Measurements from ENCODE around the gene ROR1. TPM values are rescaled to one million over a fixed set of nuclear protein-coding genes. Genes with fewer than 3 reads are reported as not detected.

ROR1 gene
- total and polyA plus RNA-seq, 7 donors: 0.13 to 2.8 (median 1.2) TPM

DNA sequence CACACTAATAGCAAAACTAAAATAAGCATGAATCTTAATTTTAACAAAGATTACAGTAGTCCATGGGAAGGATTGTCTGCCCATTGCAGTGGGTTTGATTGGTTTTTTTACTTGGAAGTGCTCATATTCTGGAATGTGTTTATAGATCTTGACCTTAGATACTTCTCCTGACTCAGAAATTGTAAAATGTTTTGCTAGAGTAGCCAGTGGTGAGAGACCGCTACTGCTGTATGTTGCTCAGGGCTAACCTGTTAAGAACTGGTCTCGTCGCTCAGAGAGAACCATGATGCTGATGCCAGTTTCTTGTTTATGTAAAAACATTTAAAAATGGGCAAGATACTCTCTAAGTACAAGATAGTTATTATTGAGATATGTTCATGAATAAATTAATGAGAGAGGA is 99.9 kb downstream of the ROR1 start:
- WGBS, 3 donors: 97 to 98% (median 98%) methylated on average over 3 of the region's 3 CpGs

GRCh38 chr1:63874278-63874880 is 100.6 kb downstream of the ROR1 start:
- Histone ChIP-seq H3K36me3 (ENCODE audit: insufficient read depth in 1 of 2, low read depth in 1 of 2) (no peaks in the 10 kb centered on the region), H3K27me3 (ENCODE audit: insufficient read depth in 3 of 3, low read length in 2 of 3) (no peaks in the 10 kb centered on the region), H3K9me3 (no peaks in the 10 kb centered on the region), H3K4me3 (no peak overlapping the region), H3K27ac (no peak overlapping the region), H3K4me1 (no peaks in the 10 kb centered on the region)
- ATAC-seq (no peak), DNase-seq (no peak)
- 26 to 38% (median 37%) methylated on average over 1 of the region's 1 CpG for WGBS, 3 donors
- intact Hi-C loops (cut with DNase I): loop anchor here in 1 of 2 donors (5.0 kb wide), 1 partner anchor 78 kb away; no protein-coding TSS in a partner anchor
- no peak for TF ChIP-seq CTCF (IDR thresholded peaks at IDR 0.05)

More for the DNA sequence above, 99.9 kb downstream of the ROR1 start:
- Histone ChIP-seq H3K27me3 (ENCODE audit: insufficient read depth in 3 of 3, low read length in 2 of 3) (no peaks in the 10 kb centered on the region), H3K27ac (no peak overlapping the region), H3K4me3 (no peak overlapping the region), H3K9me3 (no peaks in the 10 kb centered on the region), H3K36me3 (ENCODE audit: insufficient read depth in 1 of 2, low read depth in 1 of 2) (no peaks in the 10 kb centered on the region), H3K4me1 (no peaks in the 10 kb centered on the region)
- no peak for TF ChIP-seq CTCF (IDR thresholded peaks at IDR 0.05)
- intact Hi-C loops (cut with DNase I): loop anchor here in 1 of 2 donors (5.0 kb wide), 1 partner anchor 79 kb away; no protein-coding TSS in a partner anchor
- DNase-seq (no peak), ATAC-seq (no peak)

DNA sequence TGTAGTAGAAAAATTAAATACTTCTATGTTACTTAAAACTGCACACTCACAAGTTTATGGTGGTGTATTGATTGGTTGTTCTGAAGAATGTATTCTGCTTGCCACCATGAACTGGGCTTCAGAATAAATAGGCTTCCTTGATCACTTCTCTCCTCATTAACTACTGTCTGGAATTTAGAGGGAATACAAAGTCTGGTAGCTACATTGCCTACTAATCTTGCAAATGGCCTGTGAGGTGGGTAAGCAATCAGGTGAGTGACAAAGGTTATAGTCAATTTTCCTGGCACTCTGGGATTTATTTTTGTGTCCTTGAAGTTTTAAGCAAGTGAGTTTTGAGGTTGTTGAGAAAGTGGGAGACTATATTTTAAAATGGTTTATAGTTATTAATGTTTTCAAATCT is 101.8 kb downstream of the ROR1 start:
- H3K27ac ChIP-seq: no peak overlapping the region
- no peaks in the 10 kb centered on the region for H3K36me3 ChIP-seq (ENCODE audit: insufficient read depth in 1 of 2, low read depth in 1 of 2)
- TF ChIP-seq CTCF (IDR thresholded peaks at IDR 0.05): no peak
- H3K4me3 ChIP-seq: no peak overlapping the region
- intact Hi-C loops (cut with DNase I): no loop called here
- ATAC-seq (no peak), DNase-seq (no peak)
- H3K27me3 ChIP-seq (ENCODE audit: insufficient read depth in 3 of 3, low read length in 2 of 3): no peaks in the 10 kb centered on the region
- H3K9me3 ChIP-seq: no peaks in the 10 kb centered on the region
- H3K4me1 ChIP-seq: peaks cover 4% of the 10 kb centered on the region

DNA sequence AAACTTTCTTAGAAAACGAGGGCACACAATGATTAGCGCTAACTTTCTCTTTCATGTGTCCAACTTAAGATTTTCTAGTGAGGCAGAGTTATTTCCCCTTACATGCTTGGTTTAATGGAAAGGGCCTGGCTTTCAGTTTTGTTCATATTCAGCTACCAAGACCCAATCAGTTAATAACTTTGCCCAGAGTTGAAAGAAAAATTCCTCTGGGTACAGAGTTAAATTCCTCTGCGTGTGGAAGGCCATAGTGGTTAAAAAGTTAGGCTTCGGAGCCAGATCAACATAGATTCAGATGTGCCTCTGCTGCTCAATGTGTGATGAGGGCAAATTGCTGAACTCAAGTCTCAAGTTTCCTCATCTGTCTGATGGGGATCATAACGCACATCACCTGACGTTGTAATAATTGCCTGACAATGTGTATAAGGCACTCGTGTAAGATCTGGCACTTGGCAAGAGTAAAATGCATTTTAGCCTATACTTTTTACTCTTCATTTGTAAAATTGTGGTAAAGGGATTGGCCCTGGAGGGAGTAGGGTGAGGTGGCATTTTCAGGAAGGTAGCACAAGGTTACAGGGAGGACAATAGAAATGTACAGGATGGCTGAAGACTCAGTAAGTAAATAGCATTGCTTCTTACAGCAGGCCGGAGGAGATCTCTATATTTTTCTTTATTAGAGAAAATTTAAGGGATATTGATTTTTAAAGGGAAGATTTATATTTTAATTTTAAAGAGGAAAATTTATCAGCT is 103.4 kb downstream of the ROR1 start:
- no peak for TF ChIP-seq CTCF (IDR thresholded peaks at IDR 0.05)
- Histone ChIP-seq H3K4me3 (no peak overlapping the region), H3K36me3 (ENCODE audit: insufficient read depth in 1 of 2, low read depth in 1 of 2) (no peaks in the 10 kb centered on the region), H3K4me1 (peaks cover 8% of the 10 kb centered on the region), H3K9me3 (no peaks in the 10 kb centered on the region), H3K27ac (no peak overlapping the region), H3K27me3 (ENCODE audit: insufficient read depth in 3 of 3, low read length in 2 of 3) (no peaks in the 10 kb centered on the region)
- DNase-seq: no peak
- no peak for ATAC-seq
- 82 to 85% (median 84%) methylated on average over 8 of the region's 8 CpGs for WGBS, 3 donors
- intact Hi-C loops (cut with DNase I): no loop called here
